Measurements from ENCODE around the gene SCTR.

Gene SCTR

DNA sequence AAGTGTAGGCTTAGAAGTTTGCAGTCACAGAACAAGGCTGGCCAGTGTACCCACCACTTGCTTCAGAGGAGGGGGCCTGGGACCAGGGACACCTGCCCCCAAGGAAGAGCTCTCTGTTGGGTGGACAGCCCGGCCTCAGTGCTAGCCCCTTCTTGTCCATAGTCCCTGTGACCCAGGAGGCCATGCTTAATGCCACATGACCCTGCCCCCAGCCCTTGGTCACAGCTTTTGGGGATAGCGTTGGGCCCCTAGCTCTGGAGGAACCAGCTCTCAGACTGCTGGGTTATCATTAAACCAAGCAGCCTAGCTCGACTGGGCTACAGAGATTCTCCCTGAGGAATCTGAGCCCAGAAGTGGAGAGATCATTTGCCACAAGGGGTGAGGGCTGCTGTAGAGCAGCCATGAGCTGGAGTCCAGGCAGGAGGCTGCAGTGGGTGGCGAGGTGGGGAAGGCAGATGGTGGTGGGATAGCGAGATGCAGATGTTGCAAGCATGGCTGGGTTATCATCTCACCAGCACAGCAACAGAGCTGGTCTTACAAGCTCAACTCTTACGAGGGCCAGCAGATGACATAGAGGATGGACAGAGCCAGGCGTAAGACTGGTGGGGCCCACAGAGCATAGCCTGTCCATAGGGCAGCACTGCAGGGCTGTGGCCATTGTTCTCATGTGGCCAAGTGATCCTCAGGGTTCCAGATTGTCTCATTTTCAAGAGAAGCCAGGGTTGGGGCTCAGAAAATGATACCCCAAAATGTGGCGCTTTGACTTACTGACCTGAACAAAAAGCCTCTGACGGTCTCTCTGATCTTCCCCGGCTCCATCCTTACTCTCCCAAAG lies 99.8 kb downstream of the SCTR start:
- TF ChIP-seq, protein P1, sequence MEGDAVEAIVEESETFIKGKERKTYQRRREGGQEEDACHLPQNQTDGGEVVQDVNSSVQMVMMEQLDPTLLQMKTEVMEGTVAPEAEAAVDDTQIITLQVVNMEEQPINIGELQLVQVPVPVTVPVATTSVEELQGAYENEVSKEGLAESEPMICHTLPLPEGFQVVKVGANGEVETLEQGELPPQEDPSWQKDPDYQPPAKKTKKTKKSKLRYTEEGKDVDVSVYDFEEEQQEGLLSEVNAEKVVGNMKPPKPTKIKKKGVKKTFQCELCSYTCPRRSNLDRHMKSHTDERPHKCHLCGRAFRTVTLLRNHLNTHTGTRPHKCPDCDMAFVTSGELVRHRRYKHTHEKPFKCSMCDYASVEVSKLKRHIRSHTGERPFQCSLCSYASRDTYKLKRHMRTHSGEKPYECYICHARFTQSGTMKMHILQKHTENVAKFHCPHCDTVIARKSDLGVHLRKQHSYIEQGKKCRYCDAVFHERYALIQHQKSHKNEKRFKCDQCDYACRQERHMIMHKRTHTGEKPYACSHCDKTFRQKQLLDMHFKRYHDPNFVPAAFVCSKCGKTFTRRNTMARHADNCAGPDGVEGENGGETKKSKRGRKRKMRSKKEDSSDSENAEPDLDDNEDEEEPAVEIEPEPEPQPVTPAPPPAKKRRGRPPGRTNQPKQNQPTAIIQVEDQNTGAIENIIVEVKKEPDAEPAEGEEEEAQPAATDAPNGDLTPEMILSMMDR (IDR thresholded peaks at IDR 0.05; ENCODE audit: low read depth, low read length) = no peak
- DNase-seq (ENCODE audit: extremely low read depth, low read depth) = no peak

DNA sequence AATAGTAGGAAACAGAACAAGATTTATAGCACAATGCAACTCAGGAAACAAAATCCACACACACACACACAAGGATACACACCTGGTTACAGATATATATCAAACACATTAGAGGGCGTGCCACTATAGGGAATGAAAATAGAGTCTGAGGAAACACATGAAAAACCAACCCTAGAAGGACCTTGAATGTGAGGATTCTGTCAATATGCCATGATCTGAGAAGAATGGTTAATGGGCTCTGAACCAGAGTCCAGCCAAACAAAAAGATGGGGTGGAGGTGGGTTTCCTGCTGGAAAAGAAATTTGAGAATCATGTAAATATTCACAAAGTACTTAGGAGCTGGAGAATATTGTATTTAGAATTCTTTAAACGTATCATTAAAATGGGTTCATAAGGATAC lies 100.5 kb downstream of the SCTR start:
- no peak for DNase-seq (ENCODE audit: extremely low read depth, low read depth)
- TF ChIP-seq, protein P1 (IDR thresholded peaks at IDR 0.05; ENCODE audit: low read depth, low read length) = no peak

DNA sequence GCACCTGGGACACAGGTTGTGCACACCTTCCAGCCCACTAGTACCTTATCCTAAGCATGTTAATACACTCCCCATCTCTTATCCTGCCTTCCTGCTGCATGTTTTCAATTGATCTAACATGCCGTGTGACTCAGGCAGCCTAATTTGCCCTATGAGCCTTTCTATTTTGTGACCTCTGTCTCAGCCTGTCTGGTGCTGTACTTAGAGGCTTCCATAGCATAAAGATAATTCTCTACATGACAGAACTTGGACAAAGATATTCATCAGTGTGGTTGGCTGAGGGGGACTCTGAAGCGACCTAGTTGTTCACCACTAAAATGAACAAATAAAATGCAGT lies 101.2 kb downstream of the SCTR start:
- DNase-seq (ENCODE audit: extremely low read depth, low read depth) = no peak
- TF ChIP-seq, protein P1 (IDR thresholded peaks at IDR 0.05; ENCODE audit: low read depth, low read length) = no peak

DNA sequence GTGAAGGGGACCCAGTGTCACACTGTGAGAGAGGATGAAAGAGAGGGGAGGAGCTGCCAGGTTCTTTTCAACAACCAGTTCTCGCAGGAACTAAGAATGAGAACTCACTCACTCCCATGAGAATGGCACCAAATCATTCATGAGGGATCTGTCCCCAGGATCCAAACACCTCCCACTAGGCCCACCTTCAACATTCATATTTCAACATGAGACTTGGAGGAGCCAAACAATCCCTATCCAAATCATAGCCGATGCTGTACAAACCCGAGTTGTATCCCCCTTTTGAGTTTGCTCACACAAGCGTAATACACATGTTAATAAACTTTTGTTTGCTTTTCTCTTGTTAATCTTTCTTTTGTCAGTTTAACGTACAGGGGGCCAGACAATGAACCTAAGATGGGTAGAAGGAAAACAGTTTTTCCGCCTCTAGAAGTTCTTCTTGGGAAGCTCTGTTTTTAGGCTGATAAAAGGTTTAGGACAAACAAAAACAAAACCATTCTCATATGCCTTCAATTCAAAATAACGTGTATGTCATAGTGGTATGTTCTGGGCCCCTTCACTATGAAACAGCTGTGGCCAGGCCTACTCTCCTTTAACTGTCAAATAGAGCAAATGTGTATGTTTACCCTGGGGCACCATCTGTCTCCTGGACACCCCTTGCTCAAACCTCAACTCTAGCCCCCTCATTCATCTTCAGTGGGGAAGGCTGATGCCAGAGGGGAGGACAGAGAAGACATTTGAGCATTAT lies 101.7 kb downstream of the SCTR start:
- TF ChIP-seq, protein P1 (IDR thresholded peaks at IDR 0.05; ENCODE audit: low read depth, low read length) = no peak
- no peak for DNase-seq (ENCODE audit: extremely low read depth, low read depth)

DNA sequence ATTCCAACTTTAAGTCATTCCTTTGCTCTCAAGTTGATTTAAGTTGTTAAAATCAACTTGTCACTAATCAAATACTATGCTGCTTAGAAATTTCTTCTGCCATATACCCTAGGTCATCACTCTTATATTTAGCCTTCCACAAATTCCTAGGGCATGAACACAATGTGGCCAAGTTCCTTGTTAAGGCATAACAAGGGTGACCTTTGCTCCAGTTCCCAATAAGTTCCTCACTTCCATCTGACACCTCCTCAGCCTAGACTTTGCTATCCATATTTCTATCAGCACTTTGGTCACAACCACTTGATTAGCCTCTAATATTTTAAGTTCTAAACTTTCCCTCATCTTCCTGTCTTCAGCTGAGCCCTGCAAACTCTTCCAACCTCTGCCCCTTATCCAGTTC lies 102.5 kb downstream of the SCTR start:
- TF ChIP-seq, protein P1 (IDR thresholded peaks at IDR 0.05; ENCODE audit: low read depth, low read length) = no peak
- no peak for DNase-seq (ENCODE audit: extremely low read depth, low read depth)

DNA sequence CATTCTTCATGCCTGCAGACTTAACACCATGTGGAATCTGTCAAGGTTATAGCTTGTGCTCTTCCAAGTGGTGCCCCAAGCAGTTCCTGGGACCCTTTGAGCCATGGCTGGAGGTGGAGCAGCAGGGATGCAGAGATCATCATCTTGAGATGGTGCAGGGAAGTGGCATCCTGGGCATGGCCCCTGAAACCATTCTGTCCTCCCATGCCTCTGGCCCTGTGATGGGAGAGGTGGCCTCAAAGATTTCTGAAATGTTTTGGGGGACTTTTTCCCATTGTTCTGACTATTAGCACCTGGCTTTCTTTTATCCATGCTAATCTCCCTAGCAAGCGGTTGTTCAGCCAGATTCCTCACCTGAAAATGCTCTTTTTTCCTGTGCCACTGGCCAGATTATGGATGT lies 103.0 kb downstream of the SCTR start:
- TF ChIP-seq, protein P1 (IDR thresholded peaks at IDR 0.05; ENCODE audit: low read depth, low read length) = no peak
- DNase-seq (ENCODE audit: extremely low read depth, low read depth) = no peak

DNA sequence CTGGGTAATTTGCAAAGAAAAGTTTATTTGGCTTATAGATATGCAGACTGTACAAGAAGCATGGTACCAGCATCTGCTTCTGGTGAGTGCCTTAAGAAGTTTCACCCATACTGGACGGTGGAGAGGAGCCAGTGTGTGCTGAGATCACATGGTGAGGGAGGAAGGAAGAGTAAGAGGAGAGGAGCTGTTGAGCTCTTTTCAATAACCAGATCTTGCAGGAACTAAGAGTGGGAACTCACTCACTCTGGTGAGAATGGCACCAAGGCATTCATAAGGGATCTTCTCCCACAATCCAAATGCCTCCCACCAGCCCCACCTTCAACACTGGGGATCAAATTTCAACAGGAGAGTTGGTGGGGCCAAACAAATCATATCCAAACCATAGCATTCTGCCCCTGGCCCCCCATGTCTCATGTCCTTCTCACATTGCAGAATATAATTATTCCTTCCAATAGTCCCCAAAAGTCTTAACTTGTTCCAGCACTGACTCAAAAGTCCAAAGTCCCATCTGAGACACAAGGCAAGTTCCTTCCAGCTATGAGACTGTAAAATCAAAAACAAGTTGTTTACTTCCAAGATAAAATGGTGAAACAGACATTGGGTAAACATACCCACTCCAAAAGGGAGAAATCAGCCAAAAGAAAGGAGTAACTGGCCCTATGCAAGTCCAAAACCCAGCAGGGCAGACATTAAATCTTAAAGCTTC lies 104.3 kb downstream of the SCTR start:
- no peak for DNase-seq (ENCODE audit: extremely low read depth, low read depth)
- TF ChIP-seq, protein P1 (IDR thresholded peaks at IDR 0.05; ENCODE audit: low read depth, low read length) = no peak
